ENCODE results near the gene PDE7B. TPM values are rescaled to one million over a fixed set of nuclear protein-coding genes. Genes with fewer than 3 reads are reported as not detected.

PDE7B gene
- total and polyA plus RNA-seq, 2 donors (not counting 1 experiment from before 2014, with no cell fraction given), result 2.6 to 7.5 TPM

GRCh38 chr6:136169394-136170148, 318.1 kb downstream of the PDE7B start:
- Mint-ChIP-seq H3K27me3 (no peaks in the 10 kb centered on the region), H3K27ac (no peak overlapping the region), H3K4me3 (no peak overlapping the region), H3K4me1 (no peaks in the 10 kb centered on the region), H3K9me3 (ENCODE audit: insufficient read depth) (no peaks in the 10 kb centered on the region)
- intact Hi-C loops (cut with micrococcal nuclease), result no loop called here
- no peaks in the 10 kb centered on the region for H4K20me1 ChIP-seq (ENCODE audit: control insufficient read depth, insufficient read depth, low read length, poor library complexity, severe bottlenecking)
- POLR2A ChIA-PET, result no interaction called here
- H3K27me3 ChIP-seq (replicated peaks in 1 of 4; ENCODE audit: control extremely low read depth in 1 of 4, control insufficient read depth in 3 of 4, insufficient read depth in 4 of 4, low read length in 3 of 4), result no peaks in the 10 kb centered on the region
- no peaks in the 10 kb centered on the region for H3K9me3 ChIP-seq (ENCODE audit: control extremely low read depth in 1 of 3, control insufficient read depth in 2 of 3, insufficient read depth in 1 of 3, low read length in 2 of 3)
- no peak overlapping the region for H3K9ac ChIP-seq (ENCODE audit: low read length)
- H3K4me2 ChIP-seq (replicated peaks; ENCODE audit: low read depth, low read length, poor library complexity, severe bottlenecking), result no peak overlapping the region
- no peaks in the 10 kb centered on the region for H3K4me1 ChIP-seq (ENCODE audit: control insufficient read depth in 2 of 2, insufficient read depth in 2 of 2, low read length in 2 of 2)
- H2AFZ ChIP-seq (ENCODE audit: insufficient read depth, low read depth, low read length, poor library complexity, severe bottlenecking), result no peak overlapping the region
- CTCF ChIA-PET, result no interaction called here
- WGBS (ENCODE audit: insufficient coverage), result no CpG with 5 or more reads among the region's 2 CpGs
- DNase-seq, result no peak
- H3K27ac ChIP-seq (ENCODE audit: low read length in 2 of 2), result no peak overlapping the region
- H3K79me2 ChIP-seq (ENCODE audit: control insufficient read depth, insufficient read depth, low read length), result no peaks in the 10 kb centered on the region
- H3K4me3 ChIP-seq (ENCODE audit: control extremely low read depth in 1 of 5, extremely low read depth in 1 of 5, insufficient read depth in 1 of 5, low read depth in 2 of 5, low read length in 4 of 5), result no peak overlapping the region
- no peak for TF ChIP-seq CTCF (IDR thresholded peaks at IDR 0.05)
- no peak for TF ChIP-seq EZH2 (IDR thresholded peaks at IDR 0.05; ENCODE audit: borderline replicate concordance, insufficient read depth, low read depth, low read length, poor library complexity, severe bottlenecking)
- peaks cover 0 to 11% of the 10 kb centered on the region in 2 experiments for H3K36me3 ChIP-seq (replicated peaks in 1 of 2; ENCODE audit: control extremely low read depth in 1 of 2, control insufficient read depth in 1 of 2, extremely low read depth in 1 of 2, insufficient read depth in 2 of 2, low read length in 1 of 2)
- no peak for ATAC-seq (ENCODE audit: low read depth)

- intact Hi-C loops (cut with micrococcal nuclease), result no loop called here
- TF ChIP-seq CTCF (IDR thresholded peaks at IDR 0.05), result no peak
- no peak for TF ChIP-seq EZH2 (IDR thresholded peaks at IDR 0.05; ENCODE audit: borderline replicate concordance, insufficient read depth, low read depth, low read length, poor library complexity, severe bottlenecking)
Measured at GRCh38 chr6:136171231-136171630, 319.7 kb downstream of the PDE7B start.

More at GRCh38 chr6:136171231-136171630, 319.7 kb downstream of the PDE7B start:
- WGBS (ENCODE audit: insufficient coverage), result no CpG with 5 or more reads among the region's 3 CpGs
- Histone ChIP-seq H3K36me3 (replicated peaks in 1 of 2; ENCODE audit: control extremely low read depth in 1 of 2, control insufficient read depth in 1 of 2, extremely low read depth in 1 of 2, insufficient read depth in 2 of 2, low read length in 1 of 2) (peaks cover 0 to 7% of the 10 kb centered on the region in 2 experiments), H3K27ac (ENCODE audit: low read length in 2 of 2) (no peak overlapping the region), H3K4me1 (ENCODE audit: control insufficient read depth in 2 of 2, insufficient read depth in 2 of 2, low read length in 2 of 2) (no peaks in the 10 kb centered on the region), H3K4me2 (replicated peaks; ENCODE audit: low read depth, low read length, poor library complexity, severe bottlenecking) (no peak overlapping the region), H3K79me2 (ENCODE audit: control insufficient read depth, insufficient read depth, low read length) (no peaks in the 10 kb centered on the region), H3K4me3 (ENCODE audit: control extremely low read depth in 1 of 5, extremely low read depth in 1 of 5, insufficient read depth in 1 of 5, low read depth in 2 of 5, low read length in 4 of 5) (no peak overlapping the region), H3K27me3 (replicated peaks in 1 of 4; ENCODE audit: control extremely low read depth in 1 of 4, control insufficient read depth in 3 of 4, insufficient read depth in 4 of 4, low read length in 3 of 4) (no peaks in the 10 kb centered on the region), H4K20me1 (ENCODE audit: control insufficient read depth, insufficient read depth, low read length, poor library complexity, severe bottlenecking) (no peaks in the 10 kb centered on the region), H3K9ac (ENCODE audit: low read length) (no peak overlapping the region), H2AFZ (ENCODE audit: insufficient read depth, low read depth, low read length, poor library complexity, severe bottlenecking) (no peak overlapping the region), H3K9me3 (ENCODE audit: control extremely low read depth in 1 of 3, control insufficient read depth in 2 of 3, insufficient read depth in 1 of 3, low read length in 2 of 3) (no peaks in the 10 kb centered on the region)
- H3K9me3 Mint-ChIP-seq (ENCODE audit: insufficient read depth), result no peaks in the 10 kb centered on the region
- H3K4me1 Mint-ChIP-seq, result no peaks in the 10 kb centered on the region
- DNase-seq (no peak), ATAC-seq (ENCODE audit: low read depth) (no peak)
- POLR2A ChIA-PET, result no interaction called here
- H3K27ac Mint-ChIP-seq, result no peak overlapping the region
- CTCF ChIA-PET, result no interaction called here
- H3K27me3 Mint-ChIP-seq, result no peaks in the 10 kb centered on the region
- no peak overlapping the region for H3K4me3 Mint-ChIP-seq
